Measurements from ENCODE around the gene CHCHD6.

DNA sequence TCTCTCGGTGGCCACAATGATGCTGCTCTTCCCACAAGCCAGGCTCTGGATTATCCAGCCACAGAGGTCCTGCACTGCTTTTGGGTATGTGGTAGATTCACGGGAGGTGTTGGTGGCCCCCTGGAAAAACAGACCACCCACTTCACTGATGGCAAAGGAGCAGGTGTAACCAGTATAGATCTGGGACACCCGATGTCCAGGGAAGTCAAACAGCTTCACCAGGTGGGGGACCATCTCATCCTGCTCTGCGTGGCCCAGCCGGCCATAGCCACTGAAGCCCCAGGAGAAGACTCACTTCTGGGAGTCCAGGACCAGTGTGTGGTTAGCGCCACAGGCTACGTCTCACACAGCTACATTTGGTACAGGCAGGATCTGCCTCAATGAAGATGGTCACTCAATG, 62.6 kb downstream of the CHCHD6 start:
- TF ChIP-seq, protein P1, sequence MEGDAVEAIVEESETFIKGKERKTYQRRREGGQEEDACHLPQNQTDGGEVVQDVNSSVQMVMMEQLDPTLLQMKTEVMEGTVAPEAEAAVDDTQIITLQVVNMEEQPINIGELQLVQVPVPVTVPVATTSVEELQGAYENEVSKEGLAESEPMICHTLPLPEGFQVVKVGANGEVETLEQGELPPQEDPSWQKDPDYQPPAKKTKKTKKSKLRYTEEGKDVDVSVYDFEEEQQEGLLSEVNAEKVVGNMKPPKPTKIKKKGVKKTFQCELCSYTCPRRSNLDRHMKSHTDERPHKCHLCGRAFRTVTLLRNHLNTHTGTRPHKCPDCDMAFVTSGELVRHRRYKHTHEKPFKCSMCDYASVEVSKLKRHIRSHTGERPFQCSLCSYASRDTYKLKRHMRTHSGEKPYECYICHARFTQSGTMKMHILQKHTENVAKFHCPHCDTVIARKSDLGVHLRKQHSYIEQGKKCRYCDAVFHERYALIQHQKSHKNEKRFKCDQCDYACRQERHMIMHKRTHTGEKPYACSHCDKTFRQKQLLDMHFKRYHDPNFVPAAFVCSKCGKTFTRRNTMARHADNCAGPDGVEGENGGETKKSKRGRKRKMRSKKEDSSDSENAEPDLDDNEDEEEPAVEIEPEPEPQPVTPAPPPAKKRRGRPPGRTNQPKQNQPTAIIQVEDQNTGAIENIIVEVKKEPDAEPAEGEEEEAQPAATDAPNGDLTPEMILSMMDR (IDR thresholded peaks at IDR 0.05; ENCODE audit: low read depth, low read length, missing input control) = no peak
- TF ChIP-seq RXRA (IDR thresholded peaks at IDR 0.05) (no peak), SP1 (IDR thresholded peaks at IDR 0.05) (no peak), YY1 (IDR thresholded peaks at IDR 0.05) (no peak)
- TF ChIP-seq, protein P2, sequence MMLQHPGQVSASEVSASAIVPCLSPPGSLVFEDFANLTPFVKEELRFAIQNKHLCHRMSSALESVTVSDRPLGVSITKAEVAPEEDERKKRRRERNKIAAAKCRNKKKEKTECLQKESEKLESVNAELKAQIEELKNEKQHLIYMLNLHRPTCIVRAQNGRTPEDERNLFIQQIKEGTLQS (IDR thresholded peaks at IDR 0.05) = no peak

All from liver (tissue), 3 donors.